Muscle of back (tissue), 11 donors: ENCODE measurements around the gene FNDC3B. TPM values are rescaled to one million over a fixed set of nuclear protein-coding genes. Genes with fewer than 3 reads are reported as not detected.
A peak's percentile ranks its signal among the peaks of the same experiment; 100 is the strongest.

ENCODE experiments used
- DNase-seq, 3 donors: peaks; one replicate each; pipeline versions ENCODE4 v3.0.0 to v3.0.0-alpha.2; 2013
- polyA plus RNA-seq, 10 donors: library from polyadenylated mRNA; unstranded; fragments of 120-200 nt; gene quantifications; one replicate each; pipeline ENCODE4 v1.2.1, GENCODE V29; 2013; ENCODE audit not compliant: insufficient read length in 10 of 10

The FNDC3B gene
- polyA plus RNA-seq, 10 donors, result 53.2 to 77.3 (median 67.4) TPM

DNA sequence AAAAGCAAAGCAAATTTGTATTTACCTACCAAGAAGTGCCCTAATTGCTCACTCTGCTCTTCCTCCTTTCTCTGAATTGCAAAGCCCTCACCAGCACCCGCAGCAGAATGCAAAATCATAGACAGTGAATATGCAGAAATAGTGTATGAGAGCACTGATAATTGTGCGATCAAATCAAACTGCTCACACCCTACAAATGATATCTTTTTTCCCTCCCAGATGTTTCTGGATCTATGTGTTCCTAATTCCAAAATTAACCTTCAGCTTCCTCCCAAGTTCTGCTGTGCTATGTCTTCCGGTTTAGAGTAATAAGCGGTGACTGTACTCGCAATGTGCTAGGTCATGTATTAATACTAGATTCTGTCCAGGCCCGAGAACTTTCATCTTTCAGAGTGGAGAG is 405.4 kb downstream of the FNDC3B start:
- DNase-seq, result no peak

DNA sequence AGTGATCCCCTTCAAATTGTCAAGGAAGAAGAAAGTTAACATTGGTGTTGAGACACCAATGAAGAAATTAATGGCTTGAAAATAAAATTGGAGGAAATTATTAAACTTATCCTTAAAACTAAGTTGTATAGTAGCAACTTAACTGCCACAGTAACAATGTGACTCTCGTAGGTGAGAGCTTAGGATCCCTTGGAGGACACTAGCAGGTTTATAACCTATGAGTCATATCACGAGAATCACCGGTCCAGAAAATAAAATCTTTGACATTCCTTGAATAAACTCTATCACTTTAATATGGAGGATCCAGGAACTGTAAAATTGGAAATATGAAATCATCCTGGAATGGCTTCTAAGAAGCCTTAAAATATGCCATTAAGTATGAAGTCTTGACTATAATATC is 406.8 kb downstream of the FNDC3B start:
- DNase-seq, result no peak

DNA sequence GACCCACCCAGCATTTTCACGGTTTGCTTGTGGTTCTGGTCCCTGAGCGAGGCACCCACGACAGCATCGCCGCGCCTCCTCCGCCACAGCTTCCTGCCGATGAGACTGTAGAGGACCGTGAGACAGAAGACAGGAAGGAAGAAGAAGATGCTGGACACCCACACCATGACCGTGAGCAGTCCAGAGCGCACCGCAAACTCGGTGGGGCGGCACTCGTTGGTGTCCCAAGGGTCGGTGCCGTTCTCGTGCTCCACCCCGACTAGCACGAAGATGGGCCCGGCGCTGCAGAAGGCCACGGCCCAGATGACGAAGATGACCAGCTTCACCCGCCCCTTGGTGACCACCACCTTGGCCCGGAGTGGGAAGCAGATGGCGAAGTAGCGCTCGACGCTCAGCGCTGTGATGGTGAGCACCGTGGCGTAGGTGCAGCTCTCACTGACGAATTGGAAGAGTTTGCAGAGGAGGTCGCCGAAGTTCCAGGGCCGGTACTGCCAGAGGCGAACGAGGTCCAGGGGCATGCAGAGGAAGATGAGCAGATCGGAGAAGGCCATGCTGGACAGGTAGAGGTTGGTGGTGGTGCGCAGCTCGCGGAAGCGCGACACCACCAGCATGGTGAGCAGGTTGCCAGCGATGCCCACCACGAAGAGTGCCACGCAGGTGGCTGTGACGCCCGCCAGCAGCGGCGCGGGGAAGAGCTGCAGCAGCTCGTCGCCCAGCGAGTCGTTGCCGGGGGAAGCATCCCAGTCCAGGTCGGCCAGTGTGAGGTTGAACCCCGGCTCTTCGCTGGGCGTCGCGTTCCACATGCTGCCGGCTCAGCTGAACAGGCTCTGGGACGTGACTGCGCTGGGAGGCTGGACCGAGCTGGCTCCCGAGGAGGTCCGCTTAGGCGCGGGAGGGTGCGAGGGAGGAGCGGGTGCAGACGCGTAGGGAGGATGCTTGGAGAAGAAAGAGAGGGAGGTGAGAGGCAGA is 408.5 kb downstream of the FNDC3B start, which contains the start of gene GHSR:
Gene GHSR (minus strand): TSS at position 846 of the 969 bp plus-strand sequence. CDS start 43 bp downstream, at position 803.
- peak in 1 of 3 donors; percentile 1 for DNase-seq

DNA sequence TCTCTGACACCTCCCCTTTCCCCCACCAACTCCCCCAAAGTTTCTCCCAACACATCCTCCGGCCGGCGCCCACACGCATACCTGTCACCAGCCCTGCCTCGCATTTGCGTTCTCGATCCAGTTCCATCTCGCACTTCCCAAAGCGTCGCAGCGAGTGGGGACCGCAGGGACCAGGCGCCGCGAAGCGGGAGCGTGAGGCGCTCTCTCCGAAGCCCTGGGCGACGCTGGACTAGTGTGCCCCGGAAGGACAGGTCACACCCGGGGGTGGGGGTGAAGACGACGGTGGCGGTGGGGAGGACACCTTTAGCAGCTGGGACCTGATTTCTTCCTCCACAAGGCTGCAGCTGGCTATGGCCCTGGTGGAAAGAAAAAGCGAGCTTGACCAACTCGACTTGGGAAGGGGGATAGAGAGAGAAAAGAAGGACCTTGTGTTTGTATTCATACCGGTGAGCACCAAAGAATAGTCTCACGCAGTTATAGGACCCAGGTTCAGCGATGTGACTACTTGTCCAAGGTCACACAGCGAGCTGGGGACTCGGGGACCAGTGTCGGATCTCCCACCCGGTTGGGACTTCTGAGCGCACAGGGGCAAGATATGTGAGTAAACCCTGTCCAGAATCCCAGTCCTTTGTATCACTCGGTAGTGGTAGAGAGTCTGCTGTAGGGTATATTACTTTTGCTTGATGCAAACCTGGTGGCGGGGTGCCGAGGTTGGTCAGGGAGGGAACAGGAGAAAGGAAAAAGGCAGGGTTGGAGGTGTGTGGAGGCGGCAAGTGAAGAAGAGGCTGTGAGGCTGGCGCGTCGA is 409.5 kb downstream of the FNDC3B start:
- DNase-seq, result peak in 1 of 3 donors; percentile 4

DNA sequence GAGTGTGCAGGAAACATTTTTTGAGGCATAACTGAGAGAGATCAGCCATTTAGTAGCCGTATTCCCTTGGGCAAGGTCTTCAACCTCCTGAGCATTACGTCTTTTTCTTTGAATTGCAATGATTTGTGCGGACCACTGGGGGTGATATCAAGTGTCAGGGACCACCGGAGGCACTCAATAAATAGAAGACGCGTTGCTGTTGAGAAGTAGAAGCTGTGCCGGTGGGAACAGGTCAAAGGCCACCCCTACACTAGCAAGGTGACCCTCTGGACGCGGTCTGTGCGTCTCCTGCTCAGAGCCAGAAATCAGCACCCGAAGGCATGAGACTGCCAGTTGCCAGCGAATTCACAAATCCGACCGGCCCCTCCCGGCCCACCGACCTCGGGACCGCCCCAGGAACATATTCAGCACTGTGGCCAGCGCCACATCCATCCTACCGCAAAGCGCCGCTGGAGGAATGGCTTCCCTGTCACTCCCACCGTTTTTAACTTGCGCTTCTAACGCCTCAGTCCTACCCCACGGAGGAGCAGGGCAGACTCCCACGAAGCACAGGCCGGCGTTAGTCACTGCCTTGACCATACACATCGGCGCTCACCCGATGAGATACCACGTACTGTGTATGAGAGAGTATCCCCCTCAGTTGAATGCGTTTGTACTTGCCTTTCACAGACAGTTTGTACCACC is 410.2 kb downstream of the FNDC3B start:
- DNase-seq, result peak; percentile 13 to 76 (median 40)

Other genes with a start within 250 kb of the FNDC3B start
- gene PLD1, start 229.1 kb upstream of the FNDC3B start, polyA plus RNA-seq, result 10 to 100 TPM; 11.3 to 23.1 (median 16.1) TPM
- gene TMEM212, start 196.2 kb upstream of the FNDC3B start, polyA plus RNA-seq, result under 1 TPM in 5 of 10 donors, not detected in 5; 0.09 to 0.35 (median 0.21) TPM